NCI-H2196 treated with DMSO at 0.1 percent for 48 hours (cell line): Measurements from ENCODE around the gene TBCC.
"Not testable (repeated sequence)": the region's sequence is repeated elsewhere in the genome, so short reads cannot be mapped to it uniquely, and the experiment has no call there.

Source experiments
- DNase-seq: peaks from one replicate; lab custom pipeline; 2025; ENCODE audit not compliant: unreplicated experiment; lab: John Stamatoyannopoulos, UW

The TBCC gene

GRCh38 chr6:42733867-42734481 lies 11.9 kb downstream of the TBCC start:
- DNase-seq, result not testable (repeated sequence)

- no peak for DNase-seq
Observed at GRCh38 chr6:42729731-42730130, 16.2 kb downstream of the TBCC start.

- DNase-seq, result no peak
Observed at GRCh38 chr6:42727627-42728026, 18.3 kb downstream of the TBCC start.

- no peak for DNase-seq
Observed at GRCh38 chr6:42727087-42727611, 18.8 kb downstream of the TBCC start.

- DNase-seq, result peak; percentile 74
Observed at GRCh38 chr6:42726485-42727086, 19.3 kb downstream of the TBCC start.

GRCh38 chr6:42726026-42726425 lies 19.9 kb downstream of the TBCC start:
- no peak for DNase-seq

- no peak for DNase-seq
Observed at GRCh38 chr6:42724825-42725224, 21.1 kb downstream of the TBCC start.

GRCh38 chr6:42722497-42722896 lies 23.4 kb downstream of the TBCC start, which contains the start of gene PRPH2:
TSS of gene PRPH2 (minus strand) at chr6:42722597. CDS start at chr6:42722334, 263 bp downstream.
- DNase-seq, result no peak

GRCh38 chr6:42720739-42721138 lies 25.2 kb downstream of the TBCC start:
- DNase-seq, result no peak

GRCh38 chr6:42715871-42716270 lies 30.0 kb downstream of the TBCC start:
- no peak for DNase-seq

- DNase-seq, result no peak
Observed at GRCh38 chr6:42714098-42714761, 31.7 kb downstream of the TBCC start.

GRCh38 chr6:42711930-42712329 lies 34.0 kb downstream of the TBCC start:
- DNase-seq, result no peak

- no peak for DNase-seq
Observed at GRCh38 chr6:42710316-42710715, 35.6 kb downstream of the TBCC start.

- DNase-seq, result no peak
Observed at GRCh38 chr6:42709871-42710270, 36.0 kb downstream of the TBCC start.

- no peak for DNase-seq
Observed at GRCh38 chr6:42708096-42708495, 37.8 kb downstream of the TBCC start.

GRCh38 chr6:42707595-42707994 lies 38.3 kb downstream of the TBCC start:
- DNase-seq, result no peak

- DNase-seq, result no peak
Observed at GRCh38 chr6:42704937-42705374, 40.9 kb downstream of the TBCC start.

GRCh38 chr6:42704251-42704936 lies 41.5 kb downstream of the TBCC start:
- DNase-seq, result no peak

- DNase-seq, result not testable (repeated sequence)
Observed at GRCh38 chr6:42702786-42703185, 43.1 kb downstream of the TBCC start.

GRCh38 chr6:42702200-42702599 lies 43.7 kb downstream of the TBCC start:
- DNase-seq, result no peak

GRCh38 chr6:42698217-42698616 lies 47.7 kb downstream of the TBCC start:
- DNase-seq, result no peak
